HG02852 (cell line): ENCODE results near the gene PYGL.
"Not testable (repeated sequence)": the region's sequence is repeated elsewhere in the genome, so short reads cannot be mapped to it uniquely, and the experiment has no call there.

Experiments used
- ATAC-seq: cut with Tn5 transposase; IDR thresholded peaks from one replicate; pipeline ENCODE4 v1.9.1; 2021; ENCODE audit warnings: mild to moderate bottlenecking, moderate library complexity; ENCODE audit not compliant: unreplicated experiment

The PYGL gene

GRCh38 chr14:50955373-50956043, 11.2 kb upstream of the PYGL start:
- ATAC-seq, result no peak

DNA sequence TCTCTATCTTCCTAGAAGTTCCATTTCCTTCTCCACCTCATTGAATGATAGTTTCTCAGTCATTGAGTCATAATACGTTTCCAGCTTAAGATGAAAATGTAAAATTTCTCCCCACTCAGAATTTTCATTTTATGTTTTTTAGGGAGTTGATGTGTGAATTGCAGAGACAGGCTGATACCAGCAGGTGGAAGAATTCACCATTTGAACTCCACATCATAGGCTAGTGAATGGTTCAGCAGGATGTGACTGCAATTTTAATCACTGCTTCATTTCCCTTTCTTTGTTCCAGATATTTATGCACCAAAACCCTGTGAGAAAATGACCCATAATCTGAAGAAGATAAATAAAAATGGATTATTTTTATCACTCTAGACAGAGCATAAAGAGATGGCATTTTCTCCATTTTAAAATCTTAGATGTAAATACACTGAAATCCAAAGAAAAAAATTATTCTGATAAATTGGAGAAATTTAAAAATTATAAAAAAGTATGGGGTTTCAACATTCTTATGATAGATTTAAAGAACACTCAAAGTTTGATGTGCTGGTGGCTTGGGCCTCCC, 10.6 kb upstream of the PYGL start:
- ATAC-seq, result no peak

- no peak for ATAC-seq
Observed at GRCh38 chr14:50953502-50953901, 9.2 kb upstream of the PYGL start.

DNA sequence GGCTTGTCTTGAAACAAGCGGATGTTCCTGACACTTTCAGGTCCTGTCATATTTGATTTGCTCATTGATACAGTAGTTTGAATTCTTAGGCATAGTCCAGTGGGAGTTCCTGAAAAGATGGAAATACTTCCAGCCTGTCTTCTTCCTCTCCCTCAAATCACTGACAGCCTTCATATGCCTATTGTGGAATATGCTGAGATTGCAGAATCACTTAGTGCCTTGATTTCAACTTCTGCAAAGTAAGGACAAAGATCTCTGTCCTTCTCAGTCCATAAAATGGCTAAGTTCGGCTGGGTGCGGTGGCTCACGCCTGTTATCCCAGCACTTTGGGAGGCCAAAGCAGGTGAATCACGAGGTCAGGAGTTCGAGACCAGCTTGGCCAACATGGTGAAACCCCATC, 6.7 kb upstream of the PYGL start:
- no peak for ATAC-seq

DNA sequence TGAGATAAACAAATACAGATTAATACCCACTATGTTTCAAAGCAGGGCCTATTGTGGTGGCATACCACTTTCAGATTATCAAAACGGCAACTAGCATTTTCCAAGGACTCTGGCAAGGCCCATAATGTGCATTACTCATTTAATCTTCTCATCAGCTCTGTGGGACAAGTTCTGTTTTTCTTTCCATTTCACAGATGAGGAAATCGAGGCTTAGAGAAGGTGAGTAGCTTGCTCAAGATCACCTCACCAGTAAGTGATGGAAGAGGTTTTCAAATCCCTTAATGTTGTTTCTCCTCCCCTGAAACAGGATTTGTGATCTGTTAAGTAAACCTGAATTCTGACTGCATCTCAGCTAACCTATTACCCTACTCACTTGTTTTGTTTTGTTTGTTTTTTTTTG, 3.9 kb upstream of the PYGL start:
- ATAC-seq, result no peak

- ATAC-seq, result no peak
Observed at GRCh38 chr14:50947446-50947845, 3.2 kb upstream of the PYGL start.

GRCh38 chr14:50946234-50946935, 2.1 kb upstream of the PYGL start:
- no peak for ATAC-seq

DNA sequence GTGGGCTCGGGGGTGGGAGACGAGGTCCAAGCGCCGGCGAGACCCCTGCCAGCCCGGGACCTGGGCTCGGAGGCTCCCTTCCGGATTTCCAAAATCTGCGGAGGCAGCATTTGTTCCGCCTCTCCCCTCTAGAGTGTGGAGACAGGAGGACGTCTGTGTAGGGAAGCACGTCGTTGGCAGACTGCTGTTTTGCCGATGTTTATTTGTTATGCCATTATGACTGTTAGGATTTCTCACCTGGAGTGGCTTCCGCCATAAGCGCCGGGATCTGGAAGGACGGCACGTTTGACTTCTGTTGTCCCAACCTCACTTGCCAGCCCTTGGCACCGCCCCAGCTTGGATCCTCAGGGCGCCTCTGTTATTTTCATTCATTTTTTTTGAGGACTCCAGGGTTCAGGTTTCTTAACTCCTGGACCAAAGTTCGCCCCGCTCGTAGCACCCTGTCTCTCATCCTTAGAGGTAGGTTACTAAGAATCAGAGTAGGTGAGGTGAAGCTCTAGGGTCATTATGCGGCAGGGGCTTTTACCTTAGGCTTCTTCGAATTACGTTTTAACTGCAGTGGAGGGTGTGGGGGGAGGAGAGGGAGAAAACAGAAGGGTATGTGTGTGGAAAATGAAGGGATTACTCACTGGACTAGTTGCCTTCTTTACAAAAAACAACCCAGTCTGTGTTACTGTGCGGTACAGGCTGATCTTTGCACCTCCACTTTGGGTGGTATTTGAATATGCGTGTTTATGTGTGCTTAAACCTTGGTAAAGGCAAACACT, 547 bp upstream of the PYGL start:
- ATAC-seq, result no peak

DNA sequence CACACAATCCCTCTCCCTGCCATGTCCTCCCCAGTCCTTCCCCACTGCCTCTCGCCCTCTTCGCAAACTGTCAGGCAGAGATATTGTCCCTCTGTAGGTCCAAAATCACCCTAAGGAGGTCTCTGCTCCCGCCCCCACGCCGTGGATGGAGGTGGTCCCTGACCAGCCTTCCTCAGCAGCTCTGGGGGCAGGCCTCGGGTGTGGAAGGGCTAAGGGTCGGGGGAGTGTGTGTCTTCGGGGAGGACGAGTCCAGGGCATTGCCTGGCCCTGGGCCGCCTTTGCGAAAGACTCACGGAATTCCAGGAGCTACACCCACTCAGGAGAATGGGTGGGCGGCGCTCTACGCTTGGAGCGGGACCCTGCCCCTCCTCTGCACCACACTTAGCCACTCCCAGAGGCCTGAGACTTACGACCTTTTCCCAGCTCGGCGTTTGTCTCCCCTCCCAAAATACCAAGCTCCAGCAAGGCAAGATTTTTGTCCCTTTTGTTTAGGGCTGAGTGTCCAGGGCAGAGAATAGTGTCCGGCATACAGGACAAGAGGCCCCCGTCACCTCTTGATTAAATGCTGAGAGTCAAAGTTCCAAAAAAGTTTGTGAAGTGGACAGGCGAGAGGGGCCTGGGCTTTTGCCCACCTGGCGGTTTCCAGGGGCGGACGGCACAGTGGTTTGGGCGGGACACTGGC, 881 bp downstream of the PYGL start:
- no peak for ATAC-seq

GRCh38 chr14:50941638-50942037, 2.6 kb downstream of the PYGL start:
- ATAC-seq, result not testable (repeated sequence)

DNA sequence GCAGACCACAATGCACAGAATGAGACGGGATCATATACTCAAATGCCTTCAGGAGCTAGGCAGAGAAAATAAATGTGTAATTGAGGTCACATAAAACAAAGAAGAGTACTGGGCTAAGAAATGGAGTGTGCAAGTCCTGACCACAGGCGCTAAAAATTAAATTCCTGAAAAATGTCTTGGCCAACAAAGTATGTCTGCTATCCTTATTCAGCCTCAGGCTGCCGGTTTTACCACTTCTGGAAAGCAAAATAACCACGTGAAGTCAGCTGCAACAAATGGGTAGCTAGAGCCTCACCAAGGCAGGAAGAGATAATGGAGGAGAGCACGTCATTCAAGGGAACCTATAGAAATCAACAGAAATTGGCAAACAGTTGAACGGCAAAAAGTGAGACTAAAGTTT, 3.1 kb downstream of the PYGL start:
- no peak for ATAC-seq

GRCh38 chr14:50937800-50938199, 6.5 kb downstream of the PYGL start:
- no peak for ATAC-seq

GRCh38 chr14:50937325-50937724, 7.0 kb downstream of the PYGL start:
- no peak for ATAC-seq

GRCh38 chr14:50936882-50937281, 7.4 kb downstream of the PYGL start:
- ATAC-seq, result no peak

DNA sequence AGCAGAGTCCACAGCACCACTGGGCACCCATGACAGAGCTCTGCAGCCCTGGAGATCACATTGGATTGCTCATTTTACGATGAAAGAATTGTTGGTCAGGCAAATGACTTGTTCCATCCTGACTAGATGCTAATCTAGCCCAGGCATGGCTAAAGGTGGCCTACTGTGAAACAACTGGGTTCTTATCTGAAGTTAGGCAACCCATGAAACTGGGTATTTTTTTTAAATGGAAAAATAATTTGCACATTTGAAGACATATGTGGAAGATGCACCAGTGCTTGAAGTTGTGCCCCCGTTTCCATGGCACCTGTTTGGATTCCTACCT, 8.3 kb downstream of the PYGL start:
- ATAC-seq, result no peak

GRCh38 chr14:50935126-50936015, 8.9 kb downstream of the PYGL start:
- no peak for ATAC-seq

DNA sequence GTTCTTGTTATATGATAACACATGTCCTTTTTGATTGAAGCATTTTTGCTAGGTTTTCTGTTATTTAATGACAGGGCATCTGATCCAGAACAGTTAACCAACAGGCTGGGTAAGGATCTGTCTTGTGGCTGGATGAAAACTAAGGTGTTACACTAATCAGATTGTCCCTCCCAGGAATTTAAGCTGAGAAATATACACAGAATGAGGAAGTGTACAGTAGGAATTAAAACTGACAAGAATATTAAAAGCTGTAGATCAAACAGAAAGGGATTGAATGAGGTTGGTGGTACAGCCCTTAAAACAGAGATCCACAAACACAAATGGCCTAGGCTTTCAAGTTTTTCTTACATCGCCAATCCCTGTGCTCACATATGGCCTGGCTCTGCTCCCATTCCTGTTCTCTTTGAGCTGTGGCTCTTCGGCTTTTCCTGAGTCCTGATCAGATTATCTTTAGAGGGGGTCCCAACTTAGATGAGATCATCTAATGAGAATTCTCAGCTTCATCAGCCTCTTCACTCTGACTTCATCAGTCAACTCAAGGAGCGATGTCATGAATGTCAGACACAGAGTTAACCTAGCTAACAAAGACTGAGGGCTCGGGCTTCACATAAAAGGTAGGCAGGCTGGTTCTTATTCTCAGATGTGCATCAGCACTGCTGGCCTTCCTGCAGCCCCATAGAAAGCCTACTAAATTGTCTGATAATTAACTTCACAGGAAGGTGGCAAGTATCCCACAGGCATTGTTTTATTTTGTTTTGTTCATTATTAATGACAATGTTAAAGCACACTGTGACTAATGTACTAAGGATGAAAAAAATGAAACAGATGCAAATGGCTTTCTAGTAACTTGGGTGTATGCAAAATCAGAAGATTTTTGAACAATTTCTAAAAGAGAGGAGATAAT, 11.4 kb downstream of the PYGL start:
- ATAC-seq, result no peak

- ATAC-seq, result no peak
Observed at GRCh38 chr14:50932156-50932555, 12.1 kb downstream of the PYGL start.

DNA sequence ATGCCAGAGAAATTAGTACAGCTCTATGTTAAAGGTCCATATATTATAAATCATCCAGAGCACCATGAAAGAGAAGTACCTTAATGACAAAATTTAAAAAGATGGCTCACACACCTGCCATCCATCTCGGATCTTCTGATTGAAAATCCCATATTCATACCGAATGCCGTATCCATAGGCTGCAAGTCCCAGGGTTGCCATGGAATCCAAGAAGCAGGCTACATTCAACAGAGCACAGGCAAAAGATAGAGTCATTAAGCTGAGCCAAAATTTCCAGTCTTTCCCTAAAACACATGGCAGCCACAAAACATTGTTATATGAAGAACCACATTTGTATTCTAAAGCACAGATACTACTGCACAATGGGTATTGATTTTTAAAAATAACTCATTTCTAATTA, 12.7 kb downstream of the PYGL start:
- no peak for ATAC-seq
